ENCODE results near the gene HES4.
"Not testable (repeated sequence)": the region's sequence is repeated elsewhere in the genome, so short reads cannot be mapped to it uniquely, and the experiment has no call there.

HES4 gene

DNA sequence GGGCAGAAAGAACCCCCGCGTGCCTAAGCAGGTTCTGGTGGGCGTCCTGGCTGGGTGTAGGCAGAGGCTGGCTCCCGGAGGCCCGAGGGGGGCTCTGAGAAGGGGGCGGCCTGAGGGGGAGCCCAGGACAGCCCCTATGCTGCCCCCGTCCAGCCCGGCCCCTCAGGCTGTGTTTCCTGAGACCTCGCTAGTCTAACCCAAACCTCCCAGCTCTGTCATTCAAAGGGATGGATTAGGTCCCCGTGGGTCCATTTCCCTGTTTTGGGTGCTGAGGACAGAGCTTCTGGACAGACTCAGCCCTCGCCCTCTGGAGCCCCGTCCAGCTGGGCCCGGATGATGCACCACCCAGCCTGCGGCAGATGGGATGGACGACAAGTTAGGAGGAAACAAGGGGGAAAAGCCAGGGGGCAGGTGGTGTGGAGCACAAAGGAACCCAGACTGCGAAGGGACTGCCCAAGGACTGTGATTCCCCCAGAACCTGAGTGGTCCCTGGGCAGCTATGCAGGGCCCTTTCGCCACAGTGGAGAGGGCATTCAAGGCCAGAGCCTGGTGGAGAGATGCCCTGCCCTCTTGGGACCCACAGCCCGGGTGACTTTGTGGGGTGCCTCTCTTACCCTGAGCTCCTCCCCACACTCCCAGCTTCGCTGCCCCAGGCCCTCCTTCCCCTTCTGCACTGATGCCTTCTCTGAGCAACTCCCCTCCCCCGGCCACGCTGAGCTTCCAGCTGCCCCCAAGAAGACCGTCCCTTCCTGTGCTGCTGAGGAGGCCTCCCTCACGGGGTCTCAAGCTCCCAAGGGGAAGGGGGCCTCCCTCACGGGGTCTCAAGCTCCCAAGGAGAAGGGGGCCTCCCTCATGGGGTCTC, 2.8 kb downstream of the HES4 start:
- DNase-seq: no peak

DNA sequence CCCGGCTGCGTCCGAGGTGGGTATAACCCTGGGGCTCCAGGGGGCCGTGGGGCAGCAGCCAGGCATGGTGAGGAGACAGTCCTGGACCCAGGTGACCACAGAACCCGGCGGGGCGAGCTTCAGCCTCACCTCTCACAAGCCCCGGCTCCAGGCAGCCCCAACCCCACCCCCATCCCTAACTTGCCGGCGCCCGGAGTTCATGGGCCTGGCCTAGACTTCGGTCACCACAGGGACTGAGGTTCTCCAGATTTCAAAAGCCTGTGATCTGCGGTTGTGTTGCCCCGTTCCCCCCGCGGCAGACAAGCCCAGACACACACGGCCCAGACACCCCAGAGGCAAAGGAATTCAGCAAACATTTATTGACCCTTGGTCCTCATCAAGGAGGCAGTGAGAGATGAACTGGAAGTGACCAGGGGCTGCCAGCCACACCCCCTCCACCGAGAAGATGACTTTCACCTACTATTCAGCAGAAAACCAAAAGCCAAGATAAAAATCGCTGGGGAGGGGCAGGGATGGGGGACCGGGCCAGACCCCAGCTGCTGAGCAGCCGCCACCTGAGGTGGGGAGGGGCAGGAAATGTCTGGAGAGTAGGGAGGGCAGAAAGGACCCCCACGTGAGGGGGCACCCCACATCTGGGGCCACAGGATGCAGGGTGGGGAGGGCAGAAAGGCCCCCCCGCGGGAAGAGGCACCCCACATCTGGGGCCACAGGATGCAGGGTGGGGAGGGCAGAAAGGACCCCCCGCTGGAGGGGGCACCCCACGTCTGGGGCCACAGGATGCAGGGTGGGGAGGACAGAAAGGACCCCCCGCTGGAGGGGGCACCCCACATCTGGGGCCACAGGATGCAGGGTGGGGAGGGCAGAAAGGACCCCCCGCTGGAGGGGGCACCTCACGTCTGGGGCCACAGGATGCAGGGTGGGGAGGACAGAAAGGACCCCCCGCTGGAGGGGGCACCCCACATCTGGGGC, 3.9 kb downstream of the HES4 start:
- no peak for DNase-seq

GRCh38 chr1:994546-994945, 5.4 kb downstream of the HES4 start:
- not testable (repeated sequence) for DNase-seq

DNA sequence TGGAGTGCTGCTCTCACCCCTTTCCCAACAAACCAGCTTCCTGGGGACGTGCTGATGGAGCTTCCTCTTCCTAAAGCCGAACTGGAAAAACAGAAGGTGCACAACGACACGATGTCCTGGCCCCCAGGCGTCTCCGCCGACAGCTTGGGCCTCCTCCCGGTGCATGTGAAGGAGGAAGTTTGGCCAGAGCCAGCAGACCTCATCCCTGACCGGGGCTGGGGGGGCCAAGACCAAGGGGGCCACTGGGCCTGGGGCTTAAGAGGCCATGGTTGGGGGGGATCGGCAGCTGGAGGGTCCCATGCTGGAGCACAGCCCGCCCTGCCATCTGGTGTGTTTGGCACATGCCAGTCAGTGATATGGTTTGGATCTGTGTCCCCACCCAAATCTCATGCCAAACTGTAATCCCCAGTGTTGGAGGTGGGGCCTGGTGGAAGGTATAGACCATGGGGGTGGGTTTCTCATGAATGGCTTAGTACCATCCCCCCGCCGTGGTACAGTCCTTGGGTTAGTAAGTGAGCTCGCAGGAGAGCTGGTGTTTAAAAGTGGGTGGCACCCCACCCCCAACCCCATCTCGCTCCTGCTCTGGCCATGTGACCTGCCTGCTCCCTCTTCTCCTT, 6.4 kb downstream of the HES4 start:
- DNase-seq: no peak

- no peak for DNase-seq
Measured at GRCh38 chr1:992362-992761, 7.5 kb downstream of the HES4 start.

DNA sequence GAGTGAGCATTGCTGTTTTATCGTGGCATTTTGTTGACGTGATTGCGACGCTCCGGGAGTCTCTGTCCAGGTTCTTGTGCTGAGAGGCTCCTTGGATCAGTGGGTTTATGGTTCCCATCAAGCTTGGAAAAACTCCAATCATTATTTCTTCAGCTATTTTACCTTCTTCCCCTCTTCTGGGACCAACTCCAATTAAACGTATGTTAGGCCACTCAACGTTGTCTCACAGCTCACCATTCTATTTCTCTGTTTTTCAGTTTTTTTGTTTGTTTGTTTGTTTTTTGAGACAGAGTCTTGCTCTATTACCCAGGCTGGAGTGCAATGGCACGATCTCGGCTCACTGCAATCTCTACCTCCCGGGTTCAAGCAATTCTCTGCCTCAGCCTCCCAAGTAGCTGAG, 8.0 kb downstream of the HES4 start:
- no peak for DNase-seq

DNA sequence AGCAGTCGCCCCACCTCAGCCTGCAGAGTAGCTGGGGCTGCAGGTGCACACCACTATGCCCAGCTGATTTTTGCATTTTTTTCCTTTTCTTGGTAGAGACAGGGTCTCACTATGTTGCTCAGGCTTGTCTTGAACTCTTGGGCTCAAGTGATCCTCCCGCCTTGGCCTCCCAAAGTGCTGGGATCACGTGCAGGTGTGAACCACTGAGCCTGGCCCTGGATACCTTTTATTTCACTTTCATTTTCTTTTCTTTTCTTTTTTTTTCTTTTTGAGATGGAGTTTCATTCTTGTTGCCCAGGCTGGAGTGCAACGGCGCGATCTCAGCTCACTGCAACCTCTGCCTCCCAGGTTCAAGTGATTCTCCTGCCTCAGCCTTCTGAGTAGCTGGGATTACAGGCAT, 8.6 kb downstream of the HES4 start:
- DNase-seq: not testable (repeated sequence)

DNA sequence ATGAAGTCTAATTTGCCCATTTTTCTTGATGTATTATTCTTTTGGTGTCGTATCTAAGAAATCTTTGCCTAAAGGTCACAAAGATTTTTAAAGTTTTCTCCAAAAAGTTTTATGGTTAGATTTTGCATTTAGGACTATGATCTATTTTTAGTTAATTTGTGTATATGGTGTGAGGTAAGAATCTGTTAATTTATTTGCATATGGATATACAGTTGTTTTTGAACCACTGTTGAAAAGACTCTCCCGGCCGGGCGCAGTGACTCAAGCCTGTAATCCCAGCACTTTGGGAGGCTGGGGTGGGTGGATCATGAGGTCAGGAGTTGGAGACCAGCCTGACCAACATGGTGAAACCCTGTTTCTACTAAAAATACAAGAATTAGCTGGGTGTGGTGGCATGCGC, 11.8 kb downstream of the HES4 start:
- not testable (repeated sequence) for DNase-seq

DNA sequence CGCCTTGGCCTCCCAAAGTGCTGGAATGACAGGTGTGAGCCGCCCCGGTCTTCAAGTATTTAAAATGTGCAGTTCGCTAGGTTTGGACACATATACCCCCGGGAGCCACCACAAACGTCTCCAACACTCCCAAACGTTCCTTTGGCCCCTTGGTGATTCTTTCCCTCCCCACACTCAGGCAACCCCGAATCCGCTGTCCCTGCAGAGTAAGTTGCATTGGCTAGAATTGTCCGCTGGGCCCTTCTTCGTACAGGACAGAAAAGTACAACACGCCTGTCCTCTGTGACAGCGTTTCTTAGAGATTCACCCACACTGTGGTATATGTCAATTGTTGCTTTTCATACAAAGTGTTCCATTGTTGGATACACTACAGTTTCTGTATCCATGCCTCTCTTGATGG, 14.8 kb downstream of the HES4 start:
- no peak for DNase-seq

GRCh38 chr1:984476-984814, 15.5 kb downstream of the HES4 start:
- DNase-seq: no peak

DNA sequence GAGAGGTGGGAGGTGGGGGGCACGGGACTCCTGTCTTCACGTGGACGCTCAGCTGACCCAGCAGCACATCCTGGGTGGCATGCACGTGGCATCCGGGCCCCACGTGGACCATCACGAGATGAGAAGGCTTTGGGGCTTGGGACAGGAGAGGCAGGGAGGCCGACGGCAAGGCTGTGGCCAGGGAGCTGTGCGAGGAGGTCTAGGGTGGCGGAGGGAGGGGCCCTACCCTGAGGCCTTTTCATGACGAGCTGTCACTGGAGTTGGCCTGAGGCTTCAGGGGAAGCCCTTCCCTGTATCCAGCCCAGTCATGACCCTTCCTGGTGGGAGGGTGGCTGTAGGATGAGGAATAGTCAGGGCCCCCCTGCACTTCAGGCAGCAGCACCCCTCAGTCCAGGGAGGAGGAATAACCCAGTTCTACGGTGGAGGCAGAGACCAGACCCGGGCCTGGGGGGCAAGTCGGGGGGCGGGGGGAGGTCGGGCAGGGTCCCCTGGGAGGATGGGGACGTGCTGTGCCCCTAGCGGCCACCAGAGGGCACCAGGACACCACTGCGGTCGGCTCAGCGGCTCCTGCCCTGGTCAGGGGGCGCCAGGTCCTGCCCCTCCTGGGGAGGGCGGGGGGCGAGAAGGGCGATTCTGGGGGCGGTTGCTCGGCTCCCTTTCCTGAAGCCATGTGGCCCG, 16.0 kb downstream of the HES4 start:
- no peak for DNase-seq

GRCh38 chr1:982765-983436, 17.0 kb downstream of the HES4 start:
- DNase-seq: no peak

- DNase-seq: no peak
Measured at GRCh38 chr1:981955-982558, 17.8 kb downstream of the HES4 start, which contains the start of gene PERM1. TSS of gene PERM1 (minus strand) at chr1:982093. CDS start at chr1:981029, 1,064 bp downstream.

- no peak for DNase-seq
Measured at GRCh38 chr1:981491-981954, 18.4 kb downstream of the HES4 start.

- no peak for DNase-seq
Measured at GRCh38 chr1:980602-981395, 19.1 kb downstream of the HES4 start.

DNA sequence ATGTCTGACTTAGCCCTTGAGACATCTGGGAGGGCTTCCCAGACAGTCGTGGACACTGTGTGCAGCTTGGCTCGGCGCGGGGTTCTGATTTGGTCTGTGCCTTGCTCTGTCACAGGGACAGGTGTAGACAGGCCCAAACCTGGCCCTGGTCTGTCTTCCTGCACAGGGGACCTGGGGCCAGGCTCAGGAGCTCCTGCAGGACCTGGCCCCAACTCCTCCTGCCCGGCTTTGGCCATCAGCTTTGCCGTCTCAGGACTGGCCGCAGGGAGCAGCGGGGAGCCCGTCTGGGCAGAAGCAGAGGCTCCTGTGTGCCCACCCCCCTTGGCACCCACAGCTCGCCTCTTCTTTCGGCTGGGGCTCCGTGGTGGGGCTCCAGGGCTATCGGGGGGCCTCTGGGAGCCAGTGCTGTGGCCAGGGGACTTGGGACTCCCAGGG, 19.7 kb downstream of the HES4 start:
- DNase-seq: no peak

DNA sequence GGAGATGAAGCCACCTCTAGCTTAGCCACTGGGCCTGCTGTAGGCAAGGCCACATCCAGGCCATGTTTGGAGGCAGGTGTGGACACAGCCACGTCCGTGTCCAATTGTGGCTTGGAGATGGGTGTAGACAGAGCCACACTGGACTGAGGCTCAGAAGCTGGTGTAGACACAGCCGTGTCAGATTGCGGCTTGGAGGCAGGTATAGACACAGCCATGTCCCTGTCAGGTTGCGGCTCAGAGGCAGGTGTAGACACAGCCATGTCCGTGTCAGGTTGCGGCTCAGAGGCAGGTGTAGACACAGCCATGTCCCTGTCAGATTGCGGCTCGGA, 20.2 kb downstream of the HES4 start:
- DNase-seq: no peak

- no peak for DNase-seq
Measured at GRCh38 chr1:978835-979743, 20.8 kb downstream of the HES4 start.

GRCh38 chr1:978069-978834, 21.6 kb downstream of the HES4 start:
- DNase-seq: no peak

Data from NCI-H510A (cell line).